ENCODE results near the gene UBE2G1. TPM values are rescaled to one million over a fixed set of nuclear protein-coding genes. Genes with fewer than 3 reads are reported as not detected.

The UBE2G1 gene
- polyA plus RNA-seq, 1 donor from 2014 or later, result 65.8 TPM

DNA sequence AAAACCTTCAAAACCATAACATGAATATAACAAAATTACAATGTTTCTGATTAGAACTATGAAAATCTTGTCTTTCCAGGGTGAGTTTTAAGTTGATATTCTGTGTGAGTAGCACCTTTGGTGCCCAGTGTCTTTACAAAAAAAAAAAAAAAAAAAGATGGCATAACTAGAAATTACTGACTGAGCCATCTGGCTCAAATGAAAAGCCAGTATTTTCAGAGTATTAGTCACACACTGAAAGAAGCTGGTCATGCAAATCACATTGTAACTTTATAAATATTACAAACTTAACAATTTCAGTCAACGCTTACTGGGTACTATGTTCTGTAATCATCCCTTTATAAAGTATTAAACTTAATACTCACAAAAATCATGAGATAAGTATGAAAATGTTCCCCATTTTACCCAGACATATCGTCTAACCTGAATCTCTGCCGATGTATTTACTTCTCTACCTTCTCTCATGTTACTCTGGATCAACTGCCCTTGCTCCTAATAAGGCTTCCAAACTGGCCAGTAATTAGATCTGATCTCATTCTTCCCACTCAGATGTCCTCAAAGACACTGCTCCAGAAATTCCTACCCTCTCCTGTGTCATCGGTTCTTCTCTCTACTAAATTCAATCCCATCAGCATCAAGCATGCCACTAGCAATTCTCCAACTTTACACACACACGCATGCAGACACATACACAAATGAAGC, 25.4 kb downstream of the UBE2G1 start (continued):
- TF ChIP-seq, protein P1, sequence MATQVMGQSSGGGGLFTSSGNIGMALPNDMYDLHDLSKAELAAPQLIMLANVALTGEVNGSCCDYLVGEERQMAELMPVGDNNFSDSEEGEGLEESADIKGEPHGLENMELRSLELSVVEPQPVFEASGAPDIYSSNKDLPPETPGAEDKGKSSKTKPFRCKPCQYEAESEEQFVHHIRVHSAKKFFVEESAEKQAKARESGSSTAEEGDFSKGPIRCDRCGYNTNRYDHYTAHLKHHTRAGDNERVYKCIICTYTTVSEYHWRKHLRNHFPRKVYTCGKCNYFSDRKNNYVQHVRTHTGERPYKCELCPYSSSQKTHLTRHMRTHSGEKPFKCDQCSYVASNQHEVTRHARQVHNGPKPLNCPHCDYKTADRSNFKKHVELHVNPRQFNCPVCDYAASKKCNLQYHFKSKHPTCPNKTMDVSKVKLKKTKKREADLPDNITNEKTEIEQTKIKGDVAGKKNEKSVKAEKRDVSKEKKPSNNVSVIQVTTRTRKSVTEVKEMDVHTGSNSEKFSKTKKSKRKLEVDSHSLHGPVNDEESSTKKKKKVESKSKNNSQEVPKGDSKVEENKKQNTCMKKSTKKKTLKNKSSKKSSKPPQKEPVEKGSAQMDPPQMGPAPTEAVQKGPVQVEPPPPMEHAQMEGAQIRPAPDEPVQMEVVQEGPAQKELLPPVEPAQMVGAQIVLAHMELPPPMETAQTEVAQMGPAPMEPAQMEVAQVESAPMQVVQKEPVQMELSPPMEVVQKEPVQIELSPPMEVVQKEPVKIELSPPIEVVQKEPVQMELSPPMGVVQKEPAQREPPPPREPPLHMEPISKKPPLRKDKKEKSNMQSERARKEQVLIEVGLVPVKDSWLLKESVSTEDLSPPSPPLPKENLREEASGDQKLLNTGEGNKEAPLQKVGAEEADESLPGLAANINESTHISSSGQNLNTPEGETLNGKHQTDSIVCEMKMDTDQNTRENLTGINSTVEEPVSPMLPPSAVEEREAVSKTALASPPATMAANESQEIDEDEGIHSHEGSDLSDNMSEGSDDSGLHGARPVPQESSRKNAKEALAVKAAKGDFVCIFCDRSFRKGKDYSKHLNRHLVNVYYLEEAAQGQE (IDR thresholded peaks at IDR 0.05; ENCODE audit: borderline replicate concordance), result no peak
- no peak for TF ChIP-seq MXI1 (conservative IDR thresholded peaks at IDR 0.05; ENCODE audit: poor library complexity, severe bottlenecking)

DNA sequence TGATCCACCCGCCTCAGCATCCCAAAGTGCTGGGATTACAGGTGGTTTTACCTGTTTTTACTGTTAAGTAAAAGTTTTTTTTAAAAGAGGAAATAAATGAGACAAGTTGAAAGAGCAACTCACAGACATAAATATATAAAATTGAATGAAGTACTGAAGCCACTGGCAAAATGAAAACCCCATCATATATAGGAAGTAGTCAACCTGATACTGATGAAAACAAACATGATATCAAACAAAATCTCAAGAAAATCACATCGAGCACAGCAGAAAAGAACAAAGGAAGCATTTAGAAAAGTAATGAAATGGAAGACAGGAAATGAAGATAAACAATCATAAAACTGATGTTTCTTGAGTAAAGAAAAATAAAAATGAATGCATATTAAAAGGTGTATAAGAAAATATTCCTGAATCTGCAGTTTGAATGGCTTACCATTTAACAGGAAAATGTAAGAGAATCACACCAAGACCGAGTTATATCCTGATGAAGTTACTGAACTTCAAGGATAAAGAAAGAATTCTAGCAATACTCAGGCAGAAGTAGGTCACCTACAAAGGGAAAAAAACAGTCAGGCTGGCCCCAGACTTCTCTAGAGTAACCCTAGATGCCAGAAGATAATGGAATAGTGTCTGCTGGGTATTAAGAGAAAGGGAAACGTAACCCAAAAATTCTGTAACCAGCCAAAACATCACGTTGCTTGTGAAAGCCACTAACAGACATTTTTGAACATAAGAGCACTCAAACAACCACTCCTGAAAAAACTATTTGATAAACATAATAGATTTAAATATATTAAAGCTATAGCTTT, 31.5 kb downstream of the UBE2G1 start:
- no peak overlapping the region for H2AFZ ChIP-seq (ENCODE audit: low read depth, low read length)
- H3K27ac ChIP-seq (ENCODE audit: low read length), result no peak overlapping the region
- no peak overlapping the region for H3K9ac ChIP-seq (ENCODE audit: low read length)
- no peak overlapping the region for H3K4me3 ChIP-seq (ENCODE audit: low read length)
- no peaks in the 10 kb centered on the region for H3K36me3 ChIP-seq (ENCODE audit: insufficient read depth, low read length)
- no peak overlapping the region for H3K4me2 ChIP-seq (ENCODE audit: low read length)
- H3K27me3 ChIP-seq (ENCODE audit: insufficient read depth, low read depth, low read length), result no peaks in the 10 kb centered on the region
- no peaks in the 10 kb centered on the region for H3K9me3 ChIP-seq (ENCODE audit: low read length)
- TF ChIP-seq RAD21 (conservative IDR thresholded peaks at IDR 0.05), result no peak
- TF ChIP-seq MXI1 (conservative IDR thresholded peaks at IDR 0.05; ENCODE audit: poor library complexity, severe bottlenecking), result no peak
- no peak for TF ChIP-seq SMC3 (conservative IDR thresholded peaks at IDR 0.05; ENCODE audit: poor library complexity)
- TF ChIP-seq, protein P1 (IDR thresholded peaks at IDR 0.05; ENCODE audit: borderline replicate concordance), result no peak
- TF ChIP-seq TAF1 (IDR thresholded peaks at IDR 0.05; ENCODE audit: low read depth), result no peak
- no peak for TF ChIP-seq POLR2AphosphoS5 (IDR thresholded peaks at IDR 0.05)
- no peak for TF ChIP-seq EZH2 (IDR thresholded peaks at IDR 0.05; ENCODE audit: borderline replicate concordance, insufficient read depth, low read length, poor library complexity, severe bottlenecking)
- TF ChIP-seq, protein P2, sequence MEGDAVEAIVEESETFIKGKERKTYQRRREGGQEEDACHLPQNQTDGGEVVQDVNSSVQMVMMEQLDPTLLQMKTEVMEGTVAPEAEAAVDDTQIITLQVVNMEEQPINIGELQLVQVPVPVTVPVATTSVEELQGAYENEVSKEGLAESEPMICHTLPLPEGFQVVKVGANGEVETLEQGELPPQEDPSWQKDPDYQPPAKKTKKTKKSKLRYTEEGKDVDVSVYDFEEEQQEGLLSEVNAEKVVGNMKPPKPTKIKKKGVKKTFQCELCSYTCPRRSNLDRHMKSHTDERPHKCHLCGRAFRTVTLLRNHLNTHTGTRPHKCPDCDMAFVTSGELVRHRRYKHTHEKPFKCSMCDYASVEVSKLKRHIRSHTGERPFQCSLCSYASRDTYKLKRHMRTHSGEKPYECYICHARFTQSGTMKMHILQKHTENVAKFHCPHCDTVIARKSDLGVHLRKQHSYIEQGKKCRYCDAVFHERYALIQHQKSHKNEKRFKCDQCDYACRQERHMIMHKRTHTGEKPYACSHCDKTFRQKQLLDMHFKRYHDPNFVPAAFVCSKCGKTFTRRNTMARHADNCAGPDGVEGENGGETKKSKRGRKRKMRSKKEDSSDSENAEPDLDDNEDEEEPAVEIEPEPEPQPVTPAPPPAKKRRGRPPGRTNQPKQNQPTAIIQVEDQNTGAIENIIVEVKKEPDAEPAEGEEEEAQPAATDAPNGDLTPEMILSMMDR (IDR thresholded peaks at IDR 0.05; ENCODE audit: poor library complexity, severe bottlenecking), result no peak
- TF ChIP-seq EP300 (conservative IDR thresholded peaks at IDR 0.05; ENCODE audit: poor library complexity, severe bottlenecking), result no peak
- H3F3A ChIP-seq (ENCODE audit: insufficient read depth, low read length, poor library complexity, severe bottlenecking), result no peaks in the 10 kb centered on the region
- peaks cover 31% of the 10 kb centered on the region for H3K79me2 ChIP-seq (replicated peaks; ENCODE audit: insufficient read depth, low read length)
- H4K20me1 ChIP-seq (ENCODE audit: insufficient read depth), result no peaks in the 10 kb centered on the region
- no peaks in the 10 kb centered on the region for H3K9me2 ChIP-seq (ENCODE audit: insufficient read depth, low read length)

All from neural cell (in vitro differentiated cells).